ENCODE data around the gene DHCR24.

DNA sequence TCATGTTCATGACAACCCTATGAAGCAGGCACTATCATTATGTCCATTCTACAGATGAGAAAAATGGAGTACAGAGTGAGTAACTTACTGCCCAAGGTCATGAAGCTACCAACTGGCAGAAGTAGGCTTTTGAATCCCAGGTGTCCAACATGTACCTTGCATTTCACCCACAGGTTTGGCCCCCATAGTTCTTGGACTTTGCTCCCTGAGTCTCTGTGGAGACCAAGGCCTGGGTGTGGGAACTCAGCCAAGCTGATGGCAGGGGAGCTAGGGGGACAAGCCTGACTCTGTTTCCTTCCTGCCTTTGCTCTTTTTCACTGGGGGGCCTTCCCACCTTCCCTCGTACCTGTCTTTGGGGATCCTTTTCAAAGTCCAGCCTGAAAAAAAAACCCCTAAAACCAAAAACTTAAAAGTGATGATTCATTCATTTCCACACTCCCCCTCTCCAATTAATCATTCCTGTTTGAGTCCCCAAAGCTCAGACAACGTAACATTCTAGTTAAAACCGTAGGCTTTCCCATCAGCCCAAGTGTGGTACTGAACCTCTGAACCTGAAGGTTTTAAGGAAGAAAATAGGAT is 77.4 kb downstream of the DHCR24 start:
- TF ChIP-seq, protein P1, sequence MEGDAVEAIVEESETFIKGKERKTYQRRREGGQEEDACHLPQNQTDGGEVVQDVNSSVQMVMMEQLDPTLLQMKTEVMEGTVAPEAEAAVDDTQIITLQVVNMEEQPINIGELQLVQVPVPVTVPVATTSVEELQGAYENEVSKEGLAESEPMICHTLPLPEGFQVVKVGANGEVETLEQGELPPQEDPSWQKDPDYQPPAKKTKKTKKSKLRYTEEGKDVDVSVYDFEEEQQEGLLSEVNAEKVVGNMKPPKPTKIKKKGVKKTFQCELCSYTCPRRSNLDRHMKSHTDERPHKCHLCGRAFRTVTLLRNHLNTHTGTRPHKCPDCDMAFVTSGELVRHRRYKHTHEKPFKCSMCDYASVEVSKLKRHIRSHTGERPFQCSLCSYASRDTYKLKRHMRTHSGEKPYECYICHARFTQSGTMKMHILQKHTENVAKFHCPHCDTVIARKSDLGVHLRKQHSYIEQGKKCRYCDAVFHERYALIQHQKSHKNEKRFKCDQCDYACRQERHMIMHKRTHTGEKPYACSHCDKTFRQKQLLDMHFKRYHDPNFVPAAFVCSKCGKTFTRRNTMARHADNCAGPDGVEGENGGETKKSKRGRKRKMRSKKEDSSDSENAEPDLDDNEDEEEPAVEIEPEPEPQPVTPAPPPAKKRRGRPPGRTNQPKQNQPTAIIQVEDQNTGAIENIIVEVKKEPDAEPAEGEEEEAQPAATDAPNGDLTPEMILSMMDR (IDR thresholded peaks at IDR 0.05) = no peak
- no peak for TF ChIP-seq POLR2A (IDR thresholded peaks at IDR 0.05)
